Uterine smooth muscle cell (primary cell): ENCODE results near the gene NUS1. TPM values are rescaled to one million over a fixed set of nuclear protein-coding genes. Genes with fewer than 3 reads are reported as not detected.

ENCODE experiments used
- total RNA-seq: library from RNA; depleted of rRNA; stranded (reverse); fragments of >200 nt; gene quantifications from 2 replicates; pipeline ENCODE4 v1.2.3, GENCODE V29; 2014

NUS1 gene
- total RNA-seq = 24.8 and 32.2 TPM in 2 replicates

GRCh38 chr6:117674991-117675657 lies at the start of gene NUS1:
NUS1 (plus strand) TSS chr6:117675469; CDS start chr6:117675671, 202 bp downstream.

Other genes starting within 250 kb of the NUS1 start
- gene ROS1, start 249.5 kb upstream of the NUS1 start, total RNA-seq = 2.0 TPM in 2 replicates
- 81.0 and 176 TPM in 2 replicates for gene DCBLD1, start 192.8 kb upstream of the NUS1 start, total RNA-seq
- 69.8 and 158 TPM in 2 replicates for gene GOPC, start 73.0 kb upstream of the NUS1 start, total RNA-seq
- gene SLC35F1, start 231.8 kb downstream of the NUS1 start, total RNA-seq = 0.12 TPM in 1 of 2 replicates, not detected in the other